ENCODE data around the gene PRUNE2.

The PRUNE2 gene

GRCh38 chr9:76896035-76896434, 9.9 kb downstream of the PRUNE2 start:
- CTCF ChIA-PET = no interaction called here
- POLR2A ChIA-PET = no interaction called here

GRCh38 chr9:76895186-76895585, 10.7 kb downstream of the PRUNE2 start:
- POLR2A ChIA-PET = no interaction called here
- no peak for TF ChIP-seq CTCF (IDR thresholded peaks at IDR 0.05; ENCODE audit: insufficient read depth, low read length, missing control alignments)
- no peak for DNase-seq (ENCODE audit: low read depth, low spot score)
- CTCF ChIA-PET = no interaction called here
- no peak overlapping the region for H3K4me3 ChIP-seq (ENCODE audit: low read depth, low read length)

More at GRCh38 chr9:76896035-76896434, 9.9 kb downstream of the PRUNE2 start:
- no peak for DNase-seq (ENCODE audit: low read depth, low spot score)
- no peak overlapping the region for H3K4me3 ChIP-seq (ENCODE audit: low read depth, low read length)
- no peak for TF ChIP-seq CTCF (IDR thresholded peaks at IDR 0.05; ENCODE audit: insufficient read depth, low read length, missing control alignments)

GRCh38 chr9:76894198-76894597, 11.7 kb downstream of the PRUNE2 start:
- TF ChIP-seq CTCF (IDR thresholded peaks at IDR 0.05; ENCODE audit: insufficient read depth, low read length, missing control alignments) = no peak
- no peak for DNase-seq (ENCODE audit: low read depth, low spot score)
- ChIA-PET CTCF (no interaction called here), POLR2A (no interaction called here)
- H3K4me3 ChIP-seq (ENCODE audit: low read depth, low read length) = no peak overlapping the region

- POLR2A ChIA-PET = no interaction called here
- CTCF ChIA-PET = no interaction called here
- DNase-seq (ENCODE audit: low read depth, low spot score) = no peak
- no peak for TF ChIP-seq CTCF (IDR thresholded peaks at IDR 0.05; ENCODE audit: insufficient read depth, low read length, missing control alignments)
- no peak overlapping the region for H3K4me3 ChIP-seq (ENCODE audit: low read depth, low read length)
Observed at GRCh38 chr9:76893395-76893932, 12.4 kb downstream of the PRUNE2 start.

GRCh38 chr9:76891874-76892273, 14.0 kb downstream of the PRUNE2 start:
- no peak for TF ChIP-seq CTCF (IDR thresholded peaks at IDR 0.05; ENCODE audit: insufficient read depth, low read length, missing control alignments)
- ChIA-PET POLR2A (no interaction called here), CTCF (interaction anchor here (1.3 kb wide), 1 partner anchor 95 kb away, joined by 4 read pairs; no protein-coding TSS in a partner anchor)
- H3K4me3 ChIP-seq (ENCODE audit: low read depth, low read length) = no peak overlapping the region
- no peak for DNase-seq (ENCODE audit: low read depth, low spot score)

GRCh38 chr9:76891279-76891678, 14.6 kb downstream of the PRUNE2 start:
- POLR2A ChIA-PET = no interaction called here

More at GRCh38 chr9:76891279-76891678, 14.6 kb downstream of the PRUNE2 start:
- no peak overlapping the region for H3K4me3 ChIP-seq (ENCODE audit: low read depth, low read length)
- no peak for DNase-seq (ENCODE audit: low read depth, low spot score)
- CTCF ChIA-PET = interaction anchor here (1.3 to 1.7 kb wide), 2 partner anchors 9 to 96 kb away, joined by 4 to 5 read pairs; no protein-coding TSS in a partner anchor
- no peak for TF ChIP-seq CTCF (IDR thresholded peaks at IDR 0.05; ENCODE audit: insufficient read depth, low read length, missing control alignments)

All from AG04449 (cell line).